ENCODE data around the gene LEFTY2. TPM values are rescaled to one million over a fixed set of nuclear protein-coding genes. Genes with fewer than 3 reads are reported as not detected.

LEFTY2 gene
- total RNA-seq, 1 donor from 2014 or later, result 2.6 TPM

DNA sequence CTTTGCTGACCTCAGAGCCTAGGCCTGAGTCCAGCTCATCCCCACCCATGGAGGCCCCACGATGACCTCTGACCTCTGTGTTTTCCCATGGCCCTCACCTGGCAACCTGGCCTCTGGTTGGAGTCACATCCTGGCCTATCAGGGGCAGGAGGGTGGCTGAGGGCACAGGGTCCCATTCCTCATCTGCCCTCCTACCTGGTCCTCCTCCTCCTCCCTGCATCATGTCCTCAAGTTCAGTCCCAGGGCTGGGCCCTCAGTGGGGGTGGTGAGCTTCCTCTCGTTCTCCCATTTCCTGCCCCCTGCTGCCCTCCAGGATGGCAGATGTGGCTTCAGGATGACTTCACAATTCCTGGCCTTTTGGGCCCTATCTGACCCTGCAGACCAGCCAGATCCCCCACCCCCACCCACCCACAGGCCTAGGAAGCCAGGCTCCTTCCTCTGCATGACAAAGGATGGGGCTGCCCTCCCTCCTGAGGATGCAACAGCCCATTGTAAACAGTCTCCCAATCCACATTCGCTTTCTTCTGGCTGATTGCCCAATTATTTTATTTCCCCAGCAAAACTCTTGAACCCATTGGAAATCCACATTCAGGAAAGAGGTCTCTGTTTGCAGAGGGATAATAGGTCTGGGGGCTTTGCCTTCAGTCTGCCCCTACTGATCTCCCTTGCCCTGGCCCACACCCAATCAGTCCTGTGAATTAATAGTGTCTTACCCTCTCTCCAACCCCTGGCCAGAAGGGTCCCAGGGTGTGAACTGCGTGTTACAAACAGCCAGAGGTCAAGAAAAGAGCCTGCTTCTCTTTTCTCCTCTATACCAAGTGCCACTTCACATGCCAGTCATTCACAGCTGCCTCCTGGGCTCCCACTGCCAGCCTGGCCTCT is 41.7 kb downstream of the LEFTY2 start:
- Histone ChIP-seq H3K4me3 (no peak overlapping the region), H3K27me3 (no peaks in the 10 kb centered on the region), H3K4me1 (no peaks in the 10 kb centered on the region), H3K36me3 (no peaks in the 10 kb centered on the region), H3K27ac (no peak overlapping the region), H3K9me3 (no peaks in the 10 kb centered on the region)
- TF ChIP-seq, protein P1, sequence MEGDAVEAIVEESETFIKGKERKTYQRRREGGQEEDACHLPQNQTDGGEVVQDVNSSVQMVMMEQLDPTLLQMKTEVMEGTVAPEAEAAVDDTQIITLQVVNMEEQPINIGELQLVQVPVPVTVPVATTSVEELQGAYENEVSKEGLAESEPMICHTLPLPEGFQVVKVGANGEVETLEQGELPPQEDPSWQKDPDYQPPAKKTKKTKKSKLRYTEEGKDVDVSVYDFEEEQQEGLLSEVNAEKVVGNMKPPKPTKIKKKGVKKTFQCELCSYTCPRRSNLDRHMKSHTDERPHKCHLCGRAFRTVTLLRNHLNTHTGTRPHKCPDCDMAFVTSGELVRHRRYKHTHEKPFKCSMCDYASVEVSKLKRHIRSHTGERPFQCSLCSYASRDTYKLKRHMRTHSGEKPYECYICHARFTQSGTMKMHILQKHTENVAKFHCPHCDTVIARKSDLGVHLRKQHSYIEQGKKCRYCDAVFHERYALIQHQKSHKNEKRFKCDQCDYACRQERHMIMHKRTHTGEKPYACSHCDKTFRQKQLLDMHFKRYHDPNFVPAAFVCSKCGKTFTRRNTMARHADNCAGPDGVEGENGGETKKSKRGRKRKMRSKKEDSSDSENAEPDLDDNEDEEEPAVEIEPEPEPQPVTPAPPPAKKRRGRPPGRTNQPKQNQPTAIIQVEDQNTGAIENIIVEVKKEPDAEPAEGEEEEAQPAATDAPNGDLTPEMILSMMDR (IDR thresholded peaks at IDR 0.05), result no peak
- intact Hi-C loops (cut with DNase I), result no loop called here
- no peak for DNase-seq (ENCODE audit: low spot score in 2 of 2)

DNA sequence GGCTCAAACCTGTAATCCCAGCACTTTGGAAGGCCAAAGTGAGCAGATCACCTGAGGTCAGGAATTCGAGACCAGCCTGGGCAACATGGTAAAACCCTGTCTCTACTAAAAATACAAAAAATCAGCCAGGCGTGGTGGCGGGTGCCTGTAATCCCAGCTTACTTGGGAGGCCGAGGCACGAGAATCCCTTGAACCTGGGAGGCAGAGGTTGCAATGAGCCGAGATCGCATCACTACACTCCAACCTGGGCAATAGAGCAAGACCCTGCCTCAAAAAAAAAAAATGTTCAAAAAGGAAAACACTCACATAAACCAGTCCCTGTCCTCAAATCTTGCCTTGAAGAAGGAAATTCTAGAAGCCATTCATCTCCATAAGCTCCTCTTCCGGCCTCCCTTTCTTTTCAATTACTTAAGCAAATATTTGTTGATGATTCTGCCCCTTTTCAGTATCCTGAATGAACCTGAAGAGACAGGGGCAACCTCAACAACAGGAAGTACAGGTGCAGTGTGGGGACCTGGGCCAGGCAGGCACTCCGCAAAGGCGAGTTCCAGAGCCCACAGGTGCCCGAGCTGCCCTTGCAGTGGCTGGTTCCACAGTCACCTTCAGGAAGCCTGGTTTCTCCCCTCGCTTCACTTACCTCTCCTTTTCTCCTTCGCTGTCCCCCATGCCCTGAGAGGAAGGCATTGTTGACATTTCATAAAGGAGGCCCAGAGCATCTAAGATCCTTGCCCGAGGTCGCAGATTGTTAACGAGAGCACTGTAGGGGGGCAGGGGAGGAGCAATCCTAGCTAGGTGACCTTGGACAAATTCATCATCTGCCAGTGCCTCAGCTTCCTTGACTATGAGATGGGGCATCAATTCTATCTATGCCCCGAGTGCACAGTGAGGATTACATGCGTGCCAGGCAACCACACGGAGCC is 43.2 kb downstream of the LEFTY2 start:
- DNase-seq (ENCODE audit: low spot score in 2 of 2), result no peak
- Histone ChIP-seq H3K4me3 (no peak overlapping the region), H3K4me1 (no peaks in the 10 kb centered on the region), H3K36me3 (no peaks in the 10 kb centered on the region), H3K9me3 (no peaks in the 10 kb centered on the region), H3K27ac (no peak overlapping the region), H3K27me3 (no peaks in the 10 kb centered on the region)
- TF ChIP-seq, protein P1 (IDR thresholded peaks at IDR 0.05), result no peak
- intact Hi-C loops (cut with DNase I), result no loop called here

DNA sequence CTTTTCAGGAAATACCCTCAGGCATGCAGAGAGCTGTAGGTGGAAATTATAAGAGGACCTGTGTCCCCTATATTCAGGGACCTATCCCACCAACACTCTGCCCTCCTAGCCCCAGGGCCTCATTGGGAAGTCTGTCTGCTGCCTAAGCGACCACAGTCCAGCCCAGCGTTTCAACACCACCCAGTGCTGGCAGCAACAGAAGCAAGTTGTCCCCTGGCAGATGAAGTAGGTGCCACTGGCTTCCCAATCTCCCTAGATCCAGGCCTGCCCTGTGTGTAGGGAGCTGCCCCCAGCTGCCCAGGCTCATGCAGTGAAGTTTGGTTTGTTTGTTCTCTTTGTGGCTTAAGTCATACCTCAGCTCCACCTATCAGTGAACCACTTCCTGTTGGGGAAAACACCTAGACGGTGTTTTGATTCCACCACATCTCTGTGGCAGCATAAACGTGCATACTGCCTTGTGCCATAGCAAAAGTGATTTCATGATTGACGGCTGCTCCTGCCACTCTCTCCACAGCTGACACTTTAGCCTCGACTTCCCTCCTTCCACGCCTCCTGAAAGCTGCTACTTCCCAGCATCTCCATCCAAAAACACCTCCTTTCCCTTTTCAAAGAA is 44.0 kb downstream of the LEFTY2 start:
- H3K27me3 ChIP-seq, result no peaks in the 10 kb centered on the region
- no peak overlapping the region for H3K27ac ChIP-seq
- DNase-seq (ENCODE audit: low spot score in 2 of 2), result no peak
- TF ChIP-seq, protein P1 (IDR thresholded peaks at IDR 0.05), result no peak
- H3K4me3 ChIP-seq, result no peak overlapping the region
- no peaks in the 10 kb centered on the region for H3K4me1 ChIP-seq
- no peaks in the 10 kb centered on the region for H3K36me3 ChIP-seq
- no peaks in the 10 kb centered on the region for H3K9me3 ChIP-seq
- intact Hi-C loops (cut with DNase I), result no loop called here

DNA sequence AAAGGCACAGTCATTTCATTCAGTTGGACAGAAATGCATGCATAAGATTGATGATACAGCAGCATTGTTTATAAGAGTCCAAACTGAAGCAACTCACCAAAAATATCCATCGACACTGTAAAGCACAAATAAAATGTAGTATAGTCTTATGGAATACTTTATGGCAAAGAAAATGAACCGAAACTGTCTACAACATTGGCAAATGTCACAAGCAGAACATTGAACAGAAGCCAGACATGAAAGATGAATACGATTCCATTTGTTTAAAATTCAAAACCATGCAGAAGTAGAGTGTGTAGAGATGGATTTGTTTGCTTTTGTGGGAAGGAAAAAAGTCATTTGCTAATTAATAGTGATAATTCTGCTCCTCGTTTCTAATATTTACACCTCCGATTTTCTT is 44.5 kb downstream of the LEFTY2 start:
- Histone ChIP-seq H3K4me3 (no peak overlapping the region), H3K4me1 (no peaks in the 10 kb centered on the region), H3K27me3 (no peaks in the 10 kb centered on the region), H3K9me3 (no peaks in the 10 kb centered on the region), H3K27ac (no peak overlapping the region), H3K36me3 (no peaks in the 10 kb centered on the region)
- DNase-seq (ENCODE audit: low spot score in 2 of 2), result no peak
- TF ChIP-seq, protein P1 (IDR thresholded peaks at IDR 0.05), result no peak
- intact Hi-C loops (cut with DNase I), result no loop called here

DNA sequence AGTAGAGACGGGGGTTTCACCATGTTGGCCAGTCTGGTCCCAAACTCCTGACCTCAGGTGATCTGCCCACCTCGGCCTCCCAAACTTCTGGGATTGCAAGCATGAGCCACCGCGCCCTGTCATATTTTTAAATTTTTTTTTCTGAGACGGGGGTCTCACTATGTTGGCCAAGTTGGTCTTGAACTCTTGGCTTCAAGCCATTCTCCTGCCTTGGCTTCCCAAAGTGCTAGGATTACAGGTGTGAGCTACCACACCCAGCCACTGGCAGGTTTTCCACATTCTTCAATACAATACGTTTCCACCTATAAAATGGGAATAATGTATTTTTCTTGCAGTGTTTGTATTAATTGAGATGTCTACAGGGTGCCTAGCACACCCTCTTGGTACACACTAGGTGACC is 48.7 kb downstream of the LEFTY2 start:
- no peak overlapping the region for H3K27ac ChIP-seq
- no peaks in the 10 kb centered on the region for H3K27me3 ChIP-seq
- H3K9me3 ChIP-seq, result no peaks in the 10 kb centered on the region
- TF ChIP-seq, protein P1 (IDR thresholded peaks at IDR 0.05), result no peak
- no peaks in the 10 kb centered on the region for H3K4me1 ChIP-seq
- H3K36me3 ChIP-seq, result no peaks in the 10 kb centered on the region
- no peak overlapping the region for H3K4me3 ChIP-seq
- DNase-seq (ENCODE audit: low spot score in 2 of 2), result no peak
- intact Hi-C loops (cut with DNase I), result no loop called here

Measured in ascending aorta (tissue), 2 donors.